Effector CD4-positive, alpha-beta T cell (primary cell): Measurements from ENCODE around the gene CDK4.
"Not testable (repeated sequence)": the region's sequence is repeated elsewhere in the genome, so short reads cannot be mapped to it uniquely, and the experiment has no call there.

Source experiments
- DNase-seq: peaks from one replicate; pipeline ENCODE4 v3.0.0-alpha.2; 2020

CDK4 gene

GRCh38 chr12:57724003-57724935 lies 27.8 kb downstream of the CDK4 start:
- DNase-seq = no peak

- DNase-seq = no peak
Observed at GRCh38 chr12:57723630-57723962, 28.5 kb downstream of the CDK4 start.

GRCh38 chr12:57722716-57723629 lies 29.1 kb downstream of the CDK4 start:
- DNase-seq = no peak

DNA sequence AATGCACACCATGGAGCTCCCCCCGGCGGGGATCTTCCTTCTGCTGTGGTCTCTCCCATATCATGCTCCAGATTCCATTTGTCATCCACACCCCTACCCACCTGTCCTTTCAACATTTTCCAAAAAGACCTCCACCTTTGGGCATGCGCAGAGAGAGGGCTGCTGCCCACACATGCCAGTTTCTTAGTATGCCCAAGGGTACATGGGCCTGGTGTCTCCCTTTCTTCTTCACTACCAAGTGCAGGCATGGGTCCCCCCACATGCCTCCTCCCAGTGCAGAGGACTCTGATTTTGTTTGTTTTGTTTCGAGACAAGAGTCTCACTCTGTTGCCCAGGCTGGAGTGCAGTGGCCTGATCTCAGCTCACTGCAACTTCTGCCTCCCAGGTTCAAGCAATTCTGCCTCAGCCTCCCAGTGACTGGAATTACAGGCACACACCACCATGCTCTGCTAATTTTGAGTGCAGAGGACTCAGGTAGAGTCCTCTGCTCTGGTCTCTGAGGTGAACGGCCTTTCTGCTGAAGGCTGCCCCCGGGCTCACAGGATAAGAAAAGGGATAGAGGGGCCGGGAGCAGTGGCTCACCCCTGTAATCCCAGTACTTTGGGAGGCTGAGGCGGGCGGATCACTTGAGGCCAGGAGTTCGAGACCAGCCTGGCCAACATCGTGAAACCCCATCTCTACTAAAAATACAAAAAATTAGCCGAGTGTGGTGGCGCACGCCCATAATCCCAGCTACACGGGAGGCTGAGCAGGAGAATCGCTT lies 30.1 kb downstream of the CDK4 start:
- not testable (repeated sequence) for DNase-seq

GRCh38 chr12:57720606-57721595 lies 31.2 kb downstream of the CDK4 start:
- no peak for DNase-seq

DNA sequence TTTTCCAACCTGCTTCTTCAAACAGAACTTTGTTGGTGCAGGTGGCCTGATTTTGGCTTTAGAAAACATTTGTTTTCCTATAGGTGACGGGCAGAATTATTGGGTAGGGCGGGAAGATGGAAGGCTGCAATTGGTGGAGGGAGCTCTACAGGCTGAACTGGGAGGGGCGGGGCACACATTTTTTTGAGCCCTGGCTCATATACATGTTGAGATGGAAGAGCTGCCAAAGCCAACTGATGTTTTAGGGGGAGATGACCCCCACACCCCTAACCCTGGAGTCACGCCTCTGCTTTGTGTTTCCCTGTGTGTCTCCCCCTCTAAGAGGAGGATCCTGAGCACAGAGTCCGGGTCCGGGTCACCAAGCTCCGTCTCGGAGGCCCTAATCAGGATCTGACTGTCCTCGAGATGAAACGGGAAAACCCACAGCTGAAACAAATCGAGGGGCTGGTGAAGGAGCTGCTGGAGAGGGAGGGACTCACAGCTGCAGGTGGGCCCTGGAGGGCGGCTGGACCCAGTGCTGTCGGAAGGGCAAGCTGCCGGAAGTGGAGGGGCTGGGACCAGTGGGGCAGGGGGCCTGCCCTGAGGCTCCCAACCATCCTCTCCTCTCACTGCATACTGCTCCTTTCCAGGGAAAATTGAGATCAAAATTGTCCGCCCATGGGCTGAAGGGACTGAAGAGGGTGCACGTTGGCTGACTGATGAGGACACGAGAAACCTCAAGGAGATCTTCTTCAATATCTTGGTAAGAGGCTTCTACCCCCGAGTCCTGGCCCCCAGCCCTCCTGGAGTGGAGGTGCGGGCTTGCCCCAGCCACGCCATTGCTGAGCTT lies 32.1 kb downstream of the CDK4 start:
- no peak for DNase-seq

- no peak for DNase-seq
Observed at GRCh38 chr12:57718641-57719528, 33.2 kb downstream of the CDK4 start.

DNA sequence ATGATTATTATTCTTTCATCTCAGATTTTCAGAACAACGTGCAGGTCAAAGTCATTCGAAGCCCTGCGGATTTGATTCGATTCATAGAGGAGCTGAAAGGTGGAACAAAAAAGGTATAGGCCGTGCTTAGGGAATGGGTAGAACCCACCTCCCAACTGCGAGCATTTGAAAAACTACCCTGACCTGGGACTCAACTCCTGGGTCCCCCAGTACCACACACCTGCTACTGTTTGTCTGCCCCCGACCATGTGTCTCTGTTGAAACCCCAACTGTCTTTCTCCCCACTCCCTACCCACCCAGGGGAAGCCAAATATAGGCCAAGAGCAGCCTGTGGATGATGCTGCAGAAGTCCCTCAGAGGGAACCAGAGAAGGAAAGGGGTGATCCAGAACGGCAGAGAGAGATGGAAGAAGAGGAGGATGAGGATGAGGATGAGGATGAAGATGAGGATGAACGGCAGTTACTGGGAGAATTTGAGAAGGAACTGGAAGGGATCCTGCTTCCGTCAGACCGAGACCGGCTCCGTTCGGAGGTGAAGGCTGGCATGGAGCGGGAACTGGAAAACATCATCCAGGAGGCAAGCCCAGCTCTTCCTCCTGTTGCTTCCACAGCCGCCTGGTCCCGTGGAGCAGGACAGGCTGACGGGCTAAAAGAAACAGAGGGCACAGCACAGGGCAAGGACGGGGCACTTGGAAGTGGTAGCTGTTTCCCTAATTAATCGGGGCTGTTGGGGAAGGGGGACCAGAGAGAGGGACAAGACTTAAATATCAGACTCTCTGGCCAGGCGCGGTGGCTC lies 34.1 kb downstream of the CDK4 start:
- DNase-seq = no peak

GRCh38 chr12:57717131-57717530 lies 35.0 kb downstream of the CDK4 start:
- no peak for DNase-seq

GRCh38 chr12:57716305-57716704 lies 35.8 kb downstream of the CDK4 start:
- DNase-seq = no peak

- DNase-seq = no peak
Observed at GRCh38 chr12:57715786-57716185, 36.3 kb downstream of the CDK4 start.

DNA sequence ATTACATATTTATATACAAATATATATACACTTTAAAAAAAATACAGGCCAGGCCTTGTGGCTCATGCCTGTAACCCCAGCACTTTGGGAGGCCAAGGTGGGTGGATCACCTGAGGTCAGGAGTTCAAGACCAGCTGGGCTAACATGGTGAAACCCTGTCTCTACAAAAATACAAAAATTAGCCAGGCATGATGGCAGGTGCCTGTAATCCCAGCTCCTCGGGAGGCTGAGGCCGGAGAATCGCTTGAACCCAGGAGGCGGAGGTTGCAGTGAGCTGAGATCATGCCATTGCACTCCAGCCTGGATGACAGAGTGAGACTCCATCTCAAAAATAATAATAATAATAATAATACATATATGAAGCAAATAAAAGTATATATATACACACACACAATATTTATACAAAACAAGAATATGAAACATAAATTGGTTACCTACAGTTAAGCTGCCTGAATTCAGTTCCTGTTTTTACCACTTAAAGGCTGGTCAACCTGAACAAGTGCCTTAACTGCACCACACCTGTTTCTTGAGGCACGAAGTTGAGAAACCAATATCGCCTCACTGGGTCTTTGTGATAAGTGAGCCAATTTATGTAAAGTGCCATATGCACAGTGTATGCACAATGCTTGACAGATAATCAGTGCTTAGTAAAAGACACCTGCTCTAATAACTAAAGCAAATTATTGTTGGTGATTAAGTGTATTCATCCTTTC lies 36.9 kb downstream of the CDK4 start:
- DNase-seq = not testable (repeated sequence)

GRCh38 chr12:57713209-57713608 lies 38.9 kb downstream of the CDK4 start:
- no peak for DNase-seq

DNA sequence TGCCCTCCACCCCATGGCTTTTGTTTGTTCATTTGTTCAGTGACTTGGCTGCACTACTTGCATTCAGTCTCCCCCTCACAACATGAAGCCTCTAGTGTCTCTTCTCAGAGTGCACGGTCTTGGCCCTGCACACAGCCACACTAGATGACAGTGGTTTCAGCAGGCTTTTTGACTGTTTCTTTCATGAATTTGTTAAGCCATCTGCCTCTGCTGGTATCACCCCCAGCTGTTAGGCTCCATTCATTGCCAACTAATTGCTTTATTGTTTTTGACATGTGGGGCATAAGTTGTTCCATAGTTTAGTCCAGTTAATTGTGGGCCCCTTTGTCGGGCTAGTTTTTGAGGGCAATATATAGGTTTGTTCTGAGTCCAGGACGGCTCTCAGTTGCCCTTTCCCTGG lies 39.4 kb downstream of the CDK4 start:
- DNase-seq = no peak

- DNase-seq = no peak
Observed at GRCh38 chr12:57708296-57708695, 43.8 kb downstream of the CDK4 start.

GRCh38 chr12:57707250-57707649 lies 44.9 kb downstream of the CDK4 start:
- DNase-seq = no peak

DNA sequence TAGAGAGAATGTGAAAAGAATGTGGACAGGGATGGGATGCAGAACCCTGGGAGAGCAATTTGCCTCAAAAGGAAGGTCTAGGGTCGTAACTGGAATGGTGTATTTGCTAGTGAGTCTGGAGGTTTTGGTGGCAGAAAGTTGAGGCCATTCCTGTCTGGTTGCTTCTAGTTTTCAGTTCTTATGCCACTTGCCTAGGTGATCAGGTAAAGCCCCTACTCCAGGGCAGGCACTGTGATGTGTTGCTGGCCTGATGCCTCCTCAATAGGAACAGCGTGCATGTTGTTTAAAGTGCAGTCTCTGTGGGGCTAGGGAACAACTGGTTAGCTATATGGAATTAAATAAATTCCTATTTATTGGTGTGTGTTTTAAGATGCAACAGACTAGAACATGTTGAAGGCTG lies 51.8 kb downstream of the CDK4 start:
- no peak for DNase-seq

- DNase-seq = no peak
Observed at GRCh38 chr12:57698414-57698813, 53.7 kb downstream of the CDK4 start.
